ELR (cell line): ENCODE data around the gene B4GALT6.
A peak's percentile ranks its signal among the peaks of the same experiment; 100 is the strongest.
"Not testable (repeated sequence)": the region's sequence is repeated elsewhere in the genome, so short reads cannot be mapped to it uniquely, and the experiment has no call there.

Experiments
- DNase-seq: peaks from one replicate; pipeline ENCODE4 v3.0.0-alpha.2; 2015; ENCODE audit warnings: low read depth

Gene B4GALT6

GRCh38 chr18:31684279-31685096, at the start of gene B4GALT6:
B4GALT6 (minus strand) TSS chr18:31684581; CDS start chr18:31684426, 155 bp downstream.
- no peak for DNase-seq

DNA sequence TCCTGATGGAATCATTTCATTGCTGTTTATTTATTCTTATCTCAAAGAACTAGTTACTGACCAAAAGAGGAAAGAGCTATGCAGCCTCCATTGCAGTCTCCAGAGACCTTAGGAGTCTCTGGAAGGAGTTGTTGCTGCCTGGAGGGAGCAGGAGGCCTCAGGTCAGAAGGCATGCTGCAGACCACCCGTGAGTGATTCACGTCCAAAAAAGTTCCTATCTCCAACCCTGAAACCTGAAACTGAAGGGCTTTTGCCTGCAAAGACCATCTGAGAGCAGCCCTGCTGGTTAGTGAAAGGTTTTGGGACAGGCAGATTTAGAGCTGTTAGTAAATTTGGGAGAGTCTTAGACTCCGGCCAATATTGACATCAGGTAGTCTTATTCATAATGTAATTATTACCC, 47.2 kb upstream of the B4GALT6 start:
- no peak for DNase-seq

- DNase-seq, result not testable (repeated sequence)
Observed at GRCh38 chr18:31729196-31729595, 44.8 kb upstream of the B4GALT6 start.

- DNase-seq, result no peak
Observed at GRCh38 chr18:31723990-31724711, 39.8 kb upstream of the B4GALT6 start.

- no peak for DNase-seq
Observed at GRCh38 chr18:31723639-31723989, 39.2 kb upstream of the B4GALT6 start.

GRCh38 chr18:31722369-31722957, 38.1 kb upstream of the B4GALT6 start:
- DNase-seq, result peak; percentile 58

- DNase-seq, result no peak
Observed at GRCh38 chr18:31721601-31722000, 37.2 kb upstream of the B4GALT6 start.

- DNase-seq, result no peak
Observed at GRCh38 chr18:31720867-31721266, 36.5 kb upstream of the B4GALT6 start.

DNA sequence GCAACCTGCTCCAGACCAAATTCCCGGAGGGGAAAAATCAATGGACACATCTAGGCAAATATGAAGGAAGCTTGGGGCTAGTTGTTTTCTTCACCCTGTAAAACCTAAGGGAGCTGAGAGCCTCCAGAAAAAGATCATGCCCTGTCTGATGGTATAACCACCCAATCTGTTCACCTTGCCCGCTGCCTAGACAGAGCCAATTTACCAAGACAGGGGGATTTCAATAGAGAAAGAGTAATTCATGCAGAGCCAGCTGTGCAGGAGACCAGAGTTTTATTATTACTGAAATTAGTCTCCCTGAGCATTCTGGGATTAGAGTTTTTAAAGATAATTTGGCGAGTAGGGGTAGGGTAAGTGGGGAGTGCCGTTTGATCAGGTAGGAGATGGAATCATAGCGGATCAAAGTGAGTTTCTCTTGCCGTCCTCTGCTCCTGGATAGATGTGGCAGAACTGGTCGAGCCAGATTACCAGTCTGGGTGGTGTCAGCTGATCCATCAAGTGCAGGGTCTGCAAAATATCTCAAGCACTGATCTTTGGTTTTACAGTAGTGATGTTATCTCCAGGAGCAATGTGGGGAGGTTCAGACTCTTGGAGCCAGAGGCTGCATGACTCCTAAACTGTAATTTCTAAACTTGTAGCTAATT, 35.1 kb upstream of the B4GALT6 start:
- no peak for DNase-seq

GRCh38 chr18:31718386-31718785, 34.0 kb upstream of the B4GALT6 start:
- no peak for DNase-seq

GRCh38 chr18:31716362-31716761, 32.0 kb upstream of the B4GALT6 start:
- no peak for DNase-seq

GRCh38 chr18:31711365-31712172, 27.2 kb upstream of the B4GALT6 start:
- DNase-seq, result no peak

DNA sequence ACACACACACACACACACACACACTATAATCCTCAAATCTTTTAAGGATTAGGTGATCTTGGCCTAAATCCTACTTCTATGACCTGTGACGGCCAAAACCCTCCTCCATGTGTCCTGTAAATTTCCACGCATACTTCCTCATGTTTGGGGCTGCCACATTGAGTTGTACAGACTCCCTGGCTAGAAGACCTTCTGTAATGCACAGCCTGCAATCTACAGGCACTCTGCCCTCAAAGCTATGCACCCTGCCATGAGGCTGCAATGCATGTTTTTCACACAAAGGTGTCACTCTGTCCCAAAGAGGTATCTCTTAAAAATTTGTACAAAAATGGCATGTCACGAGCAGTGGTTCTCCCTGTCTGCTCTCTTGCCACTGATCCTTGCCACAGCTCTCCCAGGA, 26.4 kb upstream of the B4GALT6 start:
- DNase-seq, result no peak

GRCh38 chr18:31707815-31708214, 23.4 kb upstream of the B4GALT6 start:
- DNase-seq, result no peak

DNA sequence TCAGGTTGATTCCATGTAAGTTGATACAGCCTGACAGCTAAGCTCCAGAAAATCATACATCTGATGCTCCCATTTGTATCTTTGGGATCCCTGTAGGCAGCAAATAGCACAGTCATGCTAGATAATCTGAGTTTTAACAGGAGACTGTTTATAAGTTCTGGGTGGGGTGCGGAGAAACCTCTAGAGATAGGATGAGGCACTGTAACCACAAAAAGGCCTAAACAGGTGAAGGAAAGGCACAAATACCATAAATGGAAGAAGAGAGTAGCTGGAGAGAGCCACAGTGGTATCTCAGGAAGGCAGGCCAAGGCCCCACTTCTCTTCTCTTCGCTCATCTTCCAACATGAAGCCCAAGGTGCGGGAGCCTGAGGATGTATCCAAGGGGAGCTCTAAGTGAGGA, 18.1 kb upstream of the B4GALT6 start:
- no peak for DNase-seq

DNA sequence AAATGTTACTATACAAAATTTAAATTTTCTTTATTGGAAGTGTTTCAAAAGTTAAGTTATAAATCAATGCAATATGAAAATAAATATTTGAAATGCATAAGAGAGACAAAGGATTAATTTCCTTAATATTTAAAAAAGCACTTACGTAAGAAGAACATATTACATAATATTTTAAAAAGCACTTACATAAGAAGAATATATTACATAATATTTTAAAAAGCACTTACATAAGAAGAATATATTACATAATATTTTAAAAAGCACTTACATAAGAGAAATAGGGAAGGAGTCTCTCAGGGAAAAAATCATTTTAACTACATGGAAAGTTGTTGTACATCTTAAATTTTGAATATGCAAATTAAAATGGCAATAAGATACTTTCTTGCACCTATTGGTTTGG, 17.4 kb upstream of the B4GALT6 start:
- no peak for DNase-seq

- DNase-seq, result no peak
Observed at GRCh38 chr18:31700990-31701389, 16.6 kb upstream of the B4GALT6 start.

GRCh38 chr18:31697351-31698298, 13.2 kb upstream of the B4GALT6 start:
- DNase-seq, result no peak

- no peak for DNase-seq
Observed at GRCh38 chr18:31695989-31696388, 11.6 kb upstream of the B4GALT6 start.

- no peak for DNase-seq
Observed at GRCh38 chr18:31694297-31694696, 9.9 kb upstream of the B4GALT6 start.

DNA sequence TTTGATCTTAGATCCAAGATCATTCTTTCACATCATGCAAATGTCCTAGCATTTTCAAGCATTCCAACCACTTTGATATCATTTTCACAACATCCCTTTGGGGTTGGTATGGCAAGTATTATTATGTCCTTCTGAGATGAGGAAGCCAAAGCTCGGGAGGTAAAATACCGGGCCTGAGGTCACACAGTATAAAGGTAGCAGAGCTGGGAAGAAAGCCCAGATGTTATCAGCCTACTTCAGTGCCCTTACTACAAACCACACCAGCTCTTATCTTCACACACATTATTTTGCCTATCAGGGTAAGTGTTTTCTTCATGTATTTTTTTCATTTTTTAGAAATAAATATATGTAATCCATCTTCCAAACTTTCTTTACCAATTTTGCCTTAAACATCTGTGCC, 4.2 kb upstream of the B4GALT6 start:
- no peak for DNase-seq
